Activated naive CD4-positive, alpha-beta T cell treated with anti-CD3 and anti-CD28 coated beads, Interleukin-2, amount 10 ng/mL, durations not matched to agents 7 days and 5 days (primary cell): ENCODE results near the gene DPYD.
A peak's percentile ranks its signal among the peaks of the same experiment; 100 is the strongest.

ENCODE experiments used
- CTCF ChIA-PET: fragments of 350-600 bp; sonication (Branson Sonifier 250); formaldehyde crosslinking; loops from one replicate; lab custom pipeline; 2021; ENCODE audit warnings: antibody characterized with exemption; lab: Charles Lee
- DNase-seq: peaks from one replicate; pipeline ENCODE4 v3.0.0-alpha.2; 2020
- H3K27ac Mint-ChIP-seq: one replicate; pipeline ENCODE4 v1.8.0; 2021; ENCODE audit warnings: mild to moderate bottlenecking, moderate library complexity, mixed read lengths
- H3K27me3 Mint-ChIP-seq: one replicate; pipeline ENCODE4 v1.8.0; 2021; ENCODE audit warnings: mild to moderate bottlenecking, mixed read lengths
- H3K36me3 Mint-ChIP-seq: one replicate; pipeline ENCODE4 v1.8.0; 2021; ENCODE audit warnings: mixed read lengths
- H3K4me1 Mint-ChIP-seq: one replicate; pipeline ENCODE4 v1.8.0; 2021; ENCODE audit warnings: mixed read lengths
- H3K4me3 Mint-ChIP-seq: one replicate; pipeline ENCODE4 v1.8.0; 2021; ENCODE audit warnings: mild to moderate bottlenecking, moderate library complexity, mixed read lengths
- H3K9me3 Mint-ChIP-seq: one replicate; pipeline ENCODE4 v1.8.0; 2021; ENCODE audit warnings: mixed read lengths

The DPYD gene

GRCh38 chr1:97837161-97837560 lies 83.7 kb downstream of the DPYD start:
- Mint-ChIP-seq H3K4me1 (peaks cover 4% of the 10 kb centered on the region), H3K27me3 (no peaks in the 10 kb centered on the region), H3K27ac (no peak overlapping the region), H3K9me3 (no peaks in the 10 kb centered on the region), H3K4me3 (no peak overlapping the region), H3K36me3 (peaks cover 8% of the 10 kb centered on the region)
- CTCF ChIA-PET = no interaction called here
- DNase-seq = no peak

DNA sequence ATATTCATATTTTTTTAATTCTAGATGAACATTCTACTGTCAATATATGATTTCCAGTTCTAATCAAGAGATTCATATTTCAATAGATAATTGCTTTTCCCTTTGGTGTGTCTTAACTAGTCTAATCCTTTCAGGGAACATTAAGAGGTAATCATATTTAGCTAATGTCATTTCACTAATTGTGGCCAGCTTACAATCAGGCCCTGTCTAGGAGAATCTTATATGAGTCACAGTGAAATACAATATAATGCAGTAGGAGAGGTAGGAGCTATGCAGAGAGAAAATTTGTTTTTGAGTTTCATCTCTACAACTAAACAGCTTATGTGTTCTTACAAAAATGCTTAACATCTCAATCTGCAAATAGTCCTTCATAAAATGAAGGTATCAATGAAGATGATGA lies 85.9 kb downstream of the DPYD start:
- no peak for DNase-seq
- H3K9me3 Mint-ChIP-seq = no peaks in the 10 kb centered on the region
- H3K36me3 Mint-ChIP-seq = peaks cover 6% of the 10 kb centered on the region
- H3K27me3 Mint-ChIP-seq = no peaks in the 10 kb centered on the region
- H3K27ac Mint-ChIP-seq = no peak overlapping the region
- peaks cover 4% of the 10 kb centered on the region for H3K4me1 Mint-ChIP-seq
- CTCF ChIA-PET = no interaction called here
- no peak overlapping the region for H3K4me3 Mint-ChIP-seq

- H3K27ac Mint-ChIP-seq = no peak overlapping the region
- H3K9me3 Mint-ChIP-seq = no peaks in the 10 kb centered on the region
- peaks cover 1% of the 10 kb centered on the region for H3K4me1 Mint-ChIP-seq
- peaks cover 4% of the 10 kb centered on the region for H3K36me3 Mint-ChIP-seq
- DNase-seq = no peak
- no peaks in the 10 kb centered on the region for H3K27me3 Mint-ChIP-seq
- no peak overlapping the region for H3K4me3 Mint-ChIP-seq
- CTCF ChIA-PET = no interaction called here
These were observed 87.0 kb downstream of the DPYD start for GRCh38 chr1:97833881-97834280.

DNA sequence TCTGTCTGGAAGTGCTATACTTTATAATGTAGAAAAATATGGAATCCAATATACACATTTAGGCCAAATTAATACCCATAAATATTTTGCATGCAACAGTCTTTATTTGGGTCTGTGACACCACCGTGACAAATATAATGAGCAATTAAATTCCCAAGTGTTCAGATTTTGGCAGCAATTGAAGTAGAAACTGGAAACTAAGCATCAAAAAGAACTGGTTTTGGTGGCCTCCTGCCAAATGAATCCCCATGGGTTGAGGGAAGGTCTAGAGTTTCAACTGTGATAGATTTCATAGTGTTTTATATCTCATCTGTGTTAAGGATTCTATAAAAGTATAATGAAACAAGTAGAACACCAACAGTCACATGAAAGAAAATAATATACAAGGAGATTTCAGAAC lies 88.4 kb downstream of the DPYD start:
- DNase-seq = no peak
- CTCF ChIA-PET = no interaction called here

DNA sequence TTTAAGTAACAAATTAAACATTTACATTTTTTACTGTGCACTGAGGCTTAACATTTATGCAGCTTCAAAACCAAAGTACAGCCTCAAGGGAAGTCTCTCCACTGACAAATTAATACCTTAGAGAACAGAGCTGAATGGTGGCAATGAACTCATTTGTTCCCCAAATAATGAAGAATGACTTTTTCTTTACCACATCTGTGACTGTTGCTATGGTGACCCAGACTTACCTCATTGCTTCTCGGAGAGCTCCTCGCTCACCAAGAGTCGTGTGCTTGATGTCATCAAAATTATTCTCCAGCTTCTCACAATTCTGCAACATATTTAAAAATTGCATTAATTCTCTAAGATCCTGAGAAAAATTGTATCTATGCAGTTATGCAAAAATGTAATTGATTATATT lies 92.9 kb downstream of the DPYD start:
- no peak for DNase-seq
- Mint-ChIP-seq H3K9me3 (no peaks in the 10 kb centered on the region), H3K36me3 (peaks cover 5% of the 10 kb centered on the region), H3K27me3 (no peaks in the 10 kb centered on the region), H3K4me1 (no peaks in the 10 kb centered on the region), H3K4me3 (no peak overlapping the region), H3K27ac (no peak overlapping the region)
- CTCF ChIA-PET = no interaction called here

More for the DNA sequence above, 88.4 kb downstream of the DPYD start:
- no peaks in the 10 kb centered on the region for H3K4me1 Mint-ChIP-seq
- no peaks in the 10 kb centered on the region for H3K9me3 Mint-ChIP-seq
- H3K4me3 Mint-ChIP-seq = no peak overlapping the region
- no peak overlapping the region for H3K27ac Mint-ChIP-seq
- no peaks in the 10 kb centered on the region for H3K27me3 Mint-ChIP-seq
- H3K36me3 Mint-ChIP-seq = peaks cover 6% of the 10 kb centered on the region

GRCh38 chr1:97826820-97827219 lies 94.0 kb downstream of the DPYD start:
- Mint-ChIP-seq H3K27ac (no peak overlapping the region), H3K4me3 (no peak overlapping the region), H3K9me3 (no peaks in the 10 kb centered on the region), H3K36me3 (peaks cover 5% of the 10 kb centered on the region), H3K4me1 (no peaks in the 10 kb centered on the region), H3K27me3 (no peaks in the 10 kb centered on the region)
- CTCF ChIA-PET = no interaction called here
- no peak for DNase-seq

DNA sequence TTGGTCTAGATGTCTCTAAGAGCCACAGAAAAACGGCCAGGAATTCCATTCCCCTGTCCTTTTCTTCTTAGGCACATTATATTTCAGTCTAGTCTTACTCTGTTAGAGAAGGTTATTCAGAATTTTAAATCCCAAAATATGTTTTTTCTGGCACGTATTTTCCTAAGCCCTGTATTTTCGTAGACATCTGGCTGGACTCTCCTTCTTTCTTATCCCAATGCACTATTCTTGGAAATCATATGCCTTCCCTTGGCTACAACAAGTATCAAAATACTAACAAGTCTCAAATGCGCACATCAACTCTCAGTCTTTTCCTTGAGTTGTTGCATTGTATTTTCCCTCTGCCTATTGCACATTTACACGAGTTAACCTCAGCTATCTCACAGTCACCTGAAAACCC lies 96.2 kb downstream of the DPYD start:
- no peak for DNase-seq
- H3K9me3 Mint-ChIP-seq = no peaks in the 10 kb centered on the region
- no peaks in the 10 kb centered on the region for H3K4me1 Mint-ChIP-seq
- no peak overlapping the region for H3K27ac Mint-ChIP-seq
- CTCF ChIA-PET = interaction anchor here (1.3 kb wide), 1 partner anchor 229 kb away, joined by 3 read pairs; no protein-coding TSS in a partner anchor
- peaks cover 4% of the 10 kb centered on the region for H3K36me3 Mint-ChIP-seq
- H3K27me3 Mint-ChIP-seq = no peaks in the 10 kb centered on the region
- H3K4me3 Mint-ChIP-seq = no peak overlapping the region

DNA sequence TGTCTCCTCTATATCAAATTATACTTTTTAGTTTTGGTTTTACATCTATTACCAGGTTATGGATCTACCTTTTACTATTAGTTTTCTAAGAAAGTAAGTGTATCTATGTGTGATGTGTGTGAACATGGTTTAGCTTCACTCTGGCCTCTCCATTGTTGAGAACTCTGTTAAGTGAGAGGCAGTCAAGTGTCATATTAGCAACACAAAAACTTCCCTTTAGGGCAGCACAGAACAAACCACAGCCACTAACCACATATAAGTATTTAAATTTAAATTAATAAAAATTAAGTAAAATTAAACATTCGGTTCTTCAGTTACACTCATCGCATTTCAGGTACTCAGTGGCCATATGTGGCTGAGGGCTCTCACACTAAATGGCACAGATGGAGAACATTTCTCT lies 96.6 kb downstream of the DPYD start:
- Mint-ChIP-seq H3K27ac (no peak overlapping the region), H3K4me3 (no peak overlapping the region), H3K9me3 (no peaks in the 10 kb centered on the region), H3K4me1 (no peaks in the 10 kb centered on the region), H3K27me3 (no peaks in the 10 kb centered on the region), H3K36me3 (peaks cover 4% of the 10 kb centered on the region)
- DNase-seq = no peak
- CTCF ChIA-PET = no interaction called here

DNA sequence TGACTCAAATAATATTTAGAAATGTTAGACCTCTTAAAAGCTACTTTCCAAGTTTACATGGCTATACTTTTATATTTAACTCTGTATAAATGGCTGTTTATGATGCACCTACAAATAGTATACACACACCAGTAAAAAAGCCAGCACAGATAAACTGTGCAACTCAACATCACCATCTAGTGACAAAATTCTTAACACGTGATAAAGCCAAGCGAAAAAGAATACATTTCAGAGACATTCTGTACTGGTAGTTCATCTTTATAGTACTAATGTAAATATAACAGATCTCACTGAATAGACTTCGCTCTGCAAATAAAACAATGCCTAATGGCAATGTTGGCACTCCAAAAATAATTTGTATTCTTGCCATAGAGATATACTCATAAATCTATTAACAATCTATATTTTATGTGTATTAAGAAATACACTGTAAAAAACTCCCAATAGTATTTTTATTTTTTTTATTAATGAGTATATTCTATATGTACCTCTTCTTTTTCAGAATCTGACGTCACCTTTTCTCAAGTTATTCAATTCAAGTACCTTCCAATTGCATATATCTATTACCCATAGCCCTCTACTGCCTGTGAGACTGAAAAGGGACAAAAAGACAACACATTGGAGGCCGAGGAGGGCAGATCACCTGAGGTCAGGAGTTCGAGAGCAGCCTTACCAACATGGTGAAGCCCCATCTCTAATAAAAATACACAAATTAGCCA lies 100.2 kb downstream of the DPYD start:
- no peaks in the 10 kb centered on the region for H3K9me3 Mint-ChIP-seq
- no peak for DNase-seq
- no peaks in the 10 kb centered on the region for H3K36me3 Mint-ChIP-seq
- no peak overlapping the region for H3K27ac Mint-ChIP-seq
- no peak overlapping the region for H3K4me3 Mint-ChIP-seq
- no peaks in the 10 kb centered on the region for H3K4me1 Mint-ChIP-seq
- CTCF ChIA-PET = interaction anchor here (0.6 to 1.4 kb wide), 3 partner anchors 168 to 855 kb away, joined by 3 to 4 read pairs (median 3); no protein-coding TSS in a partner anchor
- no peaks in the 10 kb centered on the region for H3K27me3 Mint-ChIP-seq

DNA sequence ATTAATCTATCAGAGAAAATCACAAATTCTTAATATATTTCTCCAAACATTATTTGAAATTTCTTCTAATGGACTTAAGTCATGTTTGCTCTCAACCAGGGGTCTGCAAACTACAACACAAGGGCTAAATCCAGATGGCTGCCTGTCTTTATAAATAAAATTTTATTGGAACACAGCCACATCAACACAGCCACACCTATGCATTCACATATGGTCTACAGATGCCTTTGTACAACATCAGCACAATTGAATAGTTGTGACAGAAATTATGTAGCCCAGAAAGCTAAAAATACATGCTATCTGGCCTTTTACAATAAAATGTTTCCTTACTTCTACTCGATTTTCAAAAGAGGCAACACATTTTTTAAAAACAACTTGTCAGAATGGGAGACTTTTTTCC lies 103.9 kb downstream of the DPYD start:
- no peaks in the 10 kb centered on the region for H3K4me1 Mint-ChIP-seq
- DNase-seq = no peak
- H3K4me3 Mint-ChIP-seq = no peak overlapping the region
- peaks cover 4% of the 10 kb centered on the region for H3K36me3 Mint-ChIP-seq
- H3K27me3 Mint-ChIP-seq = no peaks in the 10 kb centered on the region
- no peaks in the 10 kb centered on the region for H3K9me3 Mint-ChIP-seq
- CTCF ChIA-PET = no interaction called here
- H3K27ac Mint-ChIP-seq = no peak overlapping the region

DNA sequence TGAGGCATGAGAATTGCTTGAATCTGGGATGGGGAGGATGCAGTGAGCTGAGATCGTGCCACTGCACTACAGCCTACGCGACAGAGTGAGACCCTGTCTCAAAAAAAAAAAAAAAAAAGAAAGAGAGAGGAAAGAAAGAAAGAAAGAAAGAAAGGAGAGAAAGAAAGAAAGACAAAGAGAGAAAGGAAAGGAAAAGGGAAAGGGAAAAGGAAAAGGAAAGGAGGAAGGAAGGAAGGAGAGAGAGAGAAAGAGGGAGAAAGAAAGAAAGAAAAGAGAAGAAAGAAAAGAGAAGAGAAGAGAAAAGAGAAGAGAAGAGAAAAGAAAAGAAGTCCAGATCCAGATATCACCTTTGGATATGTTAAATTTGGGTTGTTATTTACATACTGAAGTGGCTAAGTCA lies 106.0 kb downstream of the DPYD start:
- H3K36me3 Mint-ChIP-seq = peaks cover 11% of the 10 kb centered on the region
- peaks cover 2% of the 10 kb centered on the region for H3K9me3 Mint-ChIP-seq
- H3K27me3 Mint-ChIP-seq = no peaks in the 10 kb centered on the region
- no peaks in the 10 kb centered on the region for H3K4me1 Mint-ChIP-seq
- CTCF ChIA-PET = no interaction called here
- peak overlapping the region; percentile 50 for H3K27ac Mint-ChIP-seq
- H3K4me3 Mint-ChIP-seq = no peak overlapping the region
- no peak for DNase-seq

DNA sequence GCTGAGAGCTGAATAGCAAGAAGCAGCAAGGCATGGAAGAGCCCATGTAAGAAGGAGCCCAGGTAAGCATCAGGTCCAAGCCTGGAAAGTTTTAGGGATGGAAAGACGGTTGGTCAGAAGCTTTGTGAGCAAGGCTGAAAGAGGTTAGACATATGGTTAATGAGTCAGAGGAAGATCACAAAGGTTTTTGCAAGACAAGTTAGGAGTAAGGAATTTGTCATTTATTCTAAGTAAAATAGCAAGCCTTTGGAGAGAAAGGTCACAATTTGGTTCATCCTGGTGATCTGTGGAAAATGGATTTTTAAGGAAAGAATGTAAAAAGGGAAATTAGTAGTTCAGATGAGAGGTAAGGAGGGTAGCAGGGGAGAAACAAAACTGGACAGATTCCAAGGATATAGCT lies 106.7 kb downstream of the DPYD start:
- H3K27ac Mint-ChIP-seq = no peak overlapping the region
- DNase-seq = no peak
- CTCF ChIA-PET = no interaction called here
- no peaks in the 10 kb centered on the region for H3K4me1 Mint-ChIP-seq
- no peaks in the 10 kb centered on the region for H3K27me3 Mint-ChIP-seq
- peaks cover 16% of the 10 kb centered on the region for H3K36me3 Mint-ChIP-seq
- H3K9me3 Mint-ChIP-seq = peaks cover 2% of the 10 kb centered on the region
- H3K4me3 Mint-ChIP-seq = no peak overlapping the region

DNA sequence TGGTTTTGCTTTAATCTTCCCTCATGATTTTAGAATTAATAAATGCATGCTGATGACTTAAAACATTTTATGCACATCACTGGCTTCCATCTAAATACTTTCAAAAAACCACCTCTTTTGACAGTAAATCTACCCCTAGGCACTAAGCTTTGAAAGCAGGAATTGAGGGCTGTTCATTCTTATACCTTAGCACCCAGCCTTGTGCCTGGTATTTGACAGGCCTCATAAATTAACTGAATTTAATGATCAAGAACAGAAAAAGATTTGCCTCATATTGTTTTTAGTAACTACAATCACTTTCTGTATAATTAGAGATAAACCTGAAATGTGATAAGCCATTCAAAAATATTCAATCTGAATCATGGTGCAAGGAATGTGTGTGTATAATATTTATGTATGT lies 108.8 kb downstream of the DPYD start:
- Mint-ChIP-seq H3K27ac (no peak overlapping the region), H3K9me3 (peaks cover 2% of the 10 kb centered on the region), H3K36me3 (peaks cover 16% of the 10 kb centered on the region), H3K4me3 (no peak overlapping the region), H3K4me1 (no peaks in the 10 kb centered on the region), H3K27me3 (no peaks in the 10 kb centered on the region)
- DNase-seq = no peak
- CTCF ChIA-PET = no interaction called here

GRCh38 chr1:97806996-97807520 lies 113.8 kb downstream of the DPYD start:
- Mint-ChIP-seq H3K9me3 (peaks cover 2% of the 10 kb centered on the region), H3K4me3 (no peak overlapping the region), H3K27me3 (no peaks in the 10 kb centered on the region), H3K4me1 (no peaks in the 10 kb centered on the region), H3K27ac (no peak overlapping the region), H3K36me3 (peaks cover 12% of the 10 kb centered on the region)
- no peak for DNase-seq
- CTCF ChIA-PET = no interaction called here

DNA sequence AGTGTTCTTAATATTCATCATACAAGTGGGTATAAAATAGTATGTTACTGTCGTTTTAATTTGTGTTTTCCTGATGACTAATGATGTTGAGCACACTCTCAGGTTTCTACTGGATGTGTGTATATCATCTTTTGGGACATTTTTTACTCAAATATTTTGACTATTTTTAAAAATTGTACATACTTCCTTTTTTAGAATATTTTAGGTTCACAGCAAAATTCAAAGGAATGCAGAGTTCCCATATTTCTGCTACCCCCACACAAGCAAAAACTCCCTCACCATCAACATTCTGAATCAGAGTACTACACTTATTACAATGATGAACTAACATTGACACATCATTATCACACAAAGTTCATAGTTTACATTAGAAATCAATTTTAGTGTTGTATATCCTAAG lies 114.5 kb downstream of the DPYD start:
- Mint-ChIP-seq H3K27ac (no peak overlapping the region), H3K9me3 (peaks cover 2% of the 10 kb centered on the region), H3K4me1 (no peaks in the 10 kb centered on the region), H3K4me3 (no peak overlapping the region), H3K36me3 (peaks cover 12% of the 10 kb centered on the region), H3K27me3 (no peaks in the 10 kb centered on the region)
- no peak for DNase-seq
- CTCF ChIA-PET = no interaction called here
